Measurements from ENCODE around the gene UNC5B. TPM values are rescaled to one million over a fixed set of nuclear protein-coding genes. Genes with fewer than 3 reads are reported as not detected.

UNC5B gene
- total and polyA plus RNA-seq, 2 experiments from 2014 or later = 12.7 to 15.5 TPM

GRCh38 chr10:71285180-71285545, 72.8 kb downstream of the UNC5B start:
- Histone ChIP-seq H3K4me1 (ENCODE audit: insufficient read depth) (peaks cover under 1% of the 10 kb centered on the region), H3K4me3 (no peak overlapping the region), H3K4me2 (no peak overlapping the region), H3K27me3 (no peaks in the 10 kb centered on the region), H3K79me2 (no peaks in the 10 kb centered on the region), H3K36me3 (replicated peaks; ENCODE audit: insufficient read depth, low read depth) (no peaks in the 10 kb centered on the region), H3K27ac (no peak overlapping the region), H2AFZ (no peak overlapping the region), H3K9me3 (ENCODE audit: low read depth) (no peaks in the 10 kb centered on the region), H3K9me2 (replicated peaks; ENCODE audit: insufficient read depth) (no peaks in the 10 kb centered on the region), H4K20me1 (ENCODE audit: insufficient read depth, poor library complexity, severe bottlenecking) (no peaks in the 10 kb centered on the region)
- WGBS (ENCODE audit: low lambda C conversion rate, missing lambda C conversion rate) = 70% methylated on average over 11 of the region's 11 CpGs
- peak; percentile 76 for TF ChIP-seq CTCF (IDR thresholded peaks at IDR 0.05; ENCODE audit: poor library complexity)
- TF ChIP-seq EZH2phosphoT487 (IDR thresholded peaks at IDR 0.05; ENCODE audit: low read depth, severe bottlenecking, unreplicated experiment) = no peak
- peak; percentile 81 for DNase-seq (ENCODE audit: low spot score)

DNA sequence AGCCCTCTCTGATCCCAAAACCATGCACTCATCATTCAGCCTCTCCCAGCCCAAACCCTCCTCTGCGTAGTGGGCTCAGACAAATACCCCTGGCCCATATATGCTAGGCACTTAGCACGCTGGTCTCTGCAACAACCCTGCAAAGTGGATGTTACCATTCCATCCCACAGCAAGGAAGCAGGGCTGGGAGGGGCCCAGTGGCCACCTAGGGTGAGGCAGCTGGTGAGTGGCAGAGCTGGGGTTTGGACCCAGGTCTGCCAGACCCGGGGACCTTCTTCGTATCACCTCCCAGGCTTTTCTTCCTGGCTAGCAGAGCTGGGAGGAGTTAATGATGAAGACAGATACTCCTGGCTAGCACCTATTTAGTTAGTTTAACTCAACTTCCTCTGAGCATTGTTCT, 73.6 kb downstream of the UNC5B start:
- Histone ChIP-seq H3K9me3 (ENCODE audit: low read depth) (no peaks in the 10 kb centered on the region), H3K79me2 (no peaks in the 10 kb centered on the region), H3K9me2 (replicated peaks; ENCODE audit: insufficient read depth) (no peaks in the 10 kb centered on the region), H2AFZ (no peak overlapping the region), H3K27me3 (no peaks in the 10 kb centered on the region), H3K4me2 (no peak overlapping the region), H3K27ac (no peak overlapping the region), H3K4me1 (ENCODE audit: insufficient read depth) (peaks cover 8% of the 10 kb centered on the region), H3K36me3 (replicated peaks; ENCODE audit: insufficient read depth, low read depth) (no peaks in the 10 kb centered on the region), H3K4me3 (no peak overlapping the region), H4K20me1 (ENCODE audit: insufficient read depth, poor library complexity, severe bottlenecking) (no peaks in the 10 kb centered on the region)
- 86% methylated on average over 4 of the region's 4 CpGs for WGBS (ENCODE audit: low lambda C conversion rate, missing lambda C conversion rate)
- DNase-seq (ENCODE audit: low spot score) = no peak
- no peak for TF ChIP-seq CTCF (IDR thresholded peaks at IDR 0.05; ENCODE audit: poor library complexity)
- no peak for TF ChIP-seq EZH2phosphoT487 (IDR thresholded peaks at IDR 0.05; ENCODE audit: low read depth, severe bottlenecking, unreplicated experiment)
- no peak for TF ChIP-seq EZH2 (IDR thresholded peaks at IDR 0.05; ENCODE audit: borderline replicate concordance)

DNA sequence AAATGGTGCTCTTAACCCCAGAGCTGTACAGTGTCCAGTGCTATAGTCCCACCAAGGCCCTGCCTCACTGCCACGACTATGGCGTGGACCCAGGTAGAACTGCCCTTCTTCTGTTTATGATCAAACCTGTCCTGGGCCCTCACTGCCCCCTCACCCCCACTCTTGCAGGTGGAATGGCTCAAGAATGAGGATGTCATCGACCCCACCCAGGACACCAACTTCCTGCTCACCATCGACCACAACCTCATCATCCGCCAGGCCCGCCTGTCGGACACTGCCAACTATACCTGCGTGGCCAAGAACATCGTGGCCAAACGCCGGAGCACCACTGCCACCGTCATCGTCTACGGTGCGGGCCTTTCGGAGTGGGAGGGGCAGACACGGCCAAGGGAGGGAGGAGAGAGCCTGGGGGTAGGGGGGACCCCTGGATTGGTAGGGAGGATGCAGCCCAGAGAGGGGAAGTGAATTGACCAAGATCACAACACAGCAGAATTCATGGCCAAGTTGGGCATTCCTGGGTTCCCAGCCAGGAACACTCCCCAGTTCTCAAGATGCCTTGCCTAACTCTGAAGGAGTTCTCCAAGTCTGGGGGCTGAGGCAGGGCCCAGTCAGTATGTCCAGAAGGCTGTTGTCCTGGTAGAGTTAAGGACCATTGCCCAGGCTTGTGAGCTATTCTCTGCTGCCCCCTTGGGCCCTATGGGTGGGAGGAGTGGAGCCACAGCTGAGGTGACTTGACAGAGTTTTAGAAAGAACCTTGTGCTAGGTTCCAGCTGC, 74.3 kb downstream of the UNC5B start:
- Histone ChIP-seq H3K4me1 (ENCODE audit: insufficient read depth) (peaks cover 8% of the 10 kb centered on the region), H3K27me3 (no peaks in the 10 kb centered on the region), H3K4me3 (no peak overlapping the region), H3K9me2 (replicated peaks; ENCODE audit: insufficient read depth) (no peaks in the 10 kb centered on the region), H3K79me2 (no peaks in the 10 kb centered on the region), H4K20me1 (ENCODE audit: insufficient read depth, poor library complexity, severe bottlenecking) (no peaks in the 10 kb centered on the region), H2AFZ (no peak overlapping the region), H3K9me3 (ENCODE audit: low read depth) (no peaks in the 10 kb centered on the region), H3K4me2 (no peak overlapping the region), H3K27ac (no peak overlapping the region), H3K36me3 (replicated peaks; ENCODE audit: insufficient read depth, low read depth) (no peaks in the 10 kb centered on the region)
- DNase-seq (ENCODE audit: low spot score) = no peak
- TF ChIP-seq CTCF (IDR thresholded peaks at IDR 0.05; ENCODE audit: poor library complexity) = no peak
- TF ChIP-seq EZH2 (IDR thresholded peaks at IDR 0.05; ENCODE audit: borderline replicate concordance) = no peak
- no peak for TF ChIP-seq EZH2phosphoT487 (IDR thresholded peaks at IDR 0.05; ENCODE audit: low read depth, severe bottlenecking, unreplicated experiment)
- 95% methylated on average over 17 of the region's 17 CpGs for WGBS (ENCODE audit: low lambda C conversion rate, missing lambda C conversion rate)
